ENCODE data around the gene FANCG. TPM values are rescaled to one million over a fixed set of nuclear protein-coding genes. Genes with fewer than 3 reads are reported as not detected.
A peak's percentile ranks its signal among the peaks of the same experiment; 100 is the strongest.

FANCG gene
- total RNA-seq, 1 experiment from 2014 or later: 108 TPM

GRCh38 chr9:35111001-35111933 lies 31.5 kb upstream of the FANCG start:
- Mint-ChIP-seq H3K36me3 (no peaks in the 10 kb centered on the region), H3K27ac (no peak overlapping the region), H3K9me3 (no peaks in the 10 kb centered on the region), H3K4me3 (peak overlapping the region; percentile 71), H3K4me1 (peaks cover 28% of the 10 kb centered on the region), H3K27me3 (ENCODE audit: low read depth) (no peaks in the 10 kb centered on the region)
- CTCF ChIA-PET: interaction anchor here (1.2 to 2.0 kb wide), 9 partner anchors 8 to 585 kb away, joined by 3 to 12 read pairs (median 6); partner anchors contain the start of genes PIGO and STOML2
- POLR2A ChIA-PET: interaction anchor here (1.1 to 1.8 kb wide), 4 partner anchors 8 to 578 kb away, joined by 3 to 5 read pairs (median 4); partner anchors contain the start of genes FANCG and STOML2
- peak; percentile 99 for DNase-seq (ENCODE audit: low spot score)
- TF ChIP-seq, protein P1, sequence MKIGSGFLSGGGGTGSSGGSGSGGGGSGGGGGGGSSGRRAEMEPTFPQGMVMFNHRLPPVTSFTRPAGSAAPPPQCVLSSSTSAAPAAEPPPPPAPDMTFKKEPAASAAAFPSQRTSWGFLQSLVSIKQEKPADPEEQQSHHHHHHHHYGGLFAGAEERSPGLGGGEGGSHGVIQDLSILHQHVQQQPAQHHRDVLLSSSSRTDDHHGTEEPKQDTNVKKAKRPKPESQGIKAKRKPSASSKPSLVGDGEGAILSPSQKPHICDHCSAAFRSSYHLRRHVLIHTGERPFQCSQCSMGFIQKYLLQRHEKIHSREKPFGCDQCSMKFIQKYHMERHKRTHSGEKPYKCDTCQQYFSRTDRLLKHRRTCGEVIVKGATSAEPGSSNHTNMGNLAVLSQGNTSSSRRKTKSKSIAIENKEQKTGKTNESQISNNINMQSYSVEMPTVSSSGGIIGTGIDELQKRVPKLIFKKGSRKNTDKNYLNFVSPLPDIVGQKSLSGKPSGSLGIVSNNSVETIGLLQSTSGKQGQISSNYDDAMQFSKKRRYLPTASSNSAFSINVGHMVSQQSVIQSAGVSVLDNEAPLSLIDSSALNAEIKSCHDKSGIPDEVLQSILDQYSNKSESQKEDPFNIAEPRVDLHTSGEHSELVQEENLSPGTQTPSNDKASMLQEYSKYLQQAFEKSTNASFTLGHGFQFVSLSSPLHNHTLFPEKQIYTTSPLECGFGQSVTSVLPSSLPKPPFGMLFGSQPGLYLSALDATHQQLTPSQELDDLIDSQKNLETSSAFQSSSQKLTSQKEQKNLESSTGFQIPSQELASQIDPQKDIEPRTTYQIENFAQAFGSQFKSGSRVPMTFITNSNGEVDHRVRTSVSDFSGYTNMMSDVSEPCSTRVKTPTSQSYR (CRISPR knock-in tag; IDR thresholded peaks at IDR 0.05): no peak
- TF ChIP-seq FOXK1 (CRISPR knock-in tag; IDR thresholded peaks at IDR 0.05): 0 out of 2 replicates have a peak, but pooled peaks have one; percentile 19
- TF ChIP-seq SP1 (CRISPR knock-in tag; conservative IDR thresholded peaks at IDR 0.05): peak; percentile 92
- TF ChIP-seq GABPB1 (CRISPR knock-in tag; IDR thresholded peaks at IDR 0.05): no peak
- peak; percentile 64 for ATAC-seq

DNA sequence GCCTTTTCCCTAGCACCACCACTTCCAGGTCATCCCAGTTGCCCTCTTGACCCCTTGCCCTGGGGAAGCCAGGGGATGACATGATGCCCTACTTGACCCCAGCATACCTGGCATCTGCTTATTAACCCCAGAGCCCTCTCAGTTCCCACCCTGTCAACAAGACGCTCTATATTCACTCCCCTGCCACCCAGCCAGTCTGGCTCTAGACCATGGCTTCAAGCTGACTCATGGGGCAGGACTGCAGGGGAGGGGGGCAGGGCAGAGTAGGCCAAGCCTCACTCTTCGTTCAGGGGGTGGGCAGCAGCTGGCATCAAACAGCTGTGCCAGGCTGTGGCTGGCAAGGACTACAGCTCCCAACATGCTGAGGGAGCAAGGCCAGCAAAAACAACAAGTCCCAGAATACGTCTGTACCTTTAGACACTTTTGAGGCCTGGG lies 30.6 kb upstream of the FANCG start:
- POLR2A ChIA-PET: interaction anchor here (1.1 kb wide), 1 partner anchor 8 kb away, joined by 3 read pairs; no protein-coding TSS in a partner anchor
- H3K4me1 Mint-ChIP-seq: peaks cover 27% of the 10 kb centered on the region
- no peak for ATAC-seq
- peak overlapping the region; percentile 71 for H3K4me3 Mint-ChIP-seq
- no peaks in the 10 kb centered on the region; the same call in 1 of the 2 replicates for H3K36me3 Mint-ChIP-seq
- DNase-seq (ENCODE audit: low spot score): no peak
- TF ChIP-seq ZNF416 (CRISPR knock-in tag; IDR thresholded peaks at IDR 0.05): no peak
- no peak for TF ChIP-seq ERG (CRISPR knock-in tag; IDR thresholded peaks at IDR 0.05)
- no peak for TF ChIP-seq KAT7 (CRISPR knock-in tag; IDR thresholded peaks at IDR 0.05; ENCODE audit: borderline replicate concordance)
- no peak for TF ChIP-seq ESRRA (CRISPR knock-in tag; IDR thresholded peaks at IDR 0.05; ENCODE audit: borderline replicate concordance)
- TF ChIP-seq, protein P2, sequence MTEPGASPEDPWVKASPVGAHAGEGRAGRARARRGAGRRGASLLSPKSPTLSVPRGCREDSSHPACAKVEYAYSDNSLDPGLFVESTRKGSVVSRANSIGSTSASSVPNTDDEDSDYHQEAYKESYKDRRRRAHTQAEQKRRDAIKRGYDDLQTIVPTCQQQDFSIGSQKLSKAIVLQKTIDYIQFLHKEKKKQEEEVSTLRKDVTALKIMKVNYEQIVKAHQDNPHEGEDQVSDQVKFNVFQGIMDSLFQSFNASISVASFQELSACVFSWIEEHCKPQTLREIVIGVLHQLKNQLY (CRISPR knock-in tag; IDR thresholded peaks at IDR 0.05): no peak
- no peak for TF ChIP-seq RORB (CRISPR knock-in tag; IDR thresholded peaks at IDR 0.05)
- no peak for TF ChIP-seq PRRX2 (CRISPR knock-in tag; IDR thresholded peaks at IDR 0.05)
- no peak for TF ChIP-seq MXD4 (CRISPR knock-in tag; IDR thresholded peaks at IDR 0.05; ENCODE audit: borderline replicate concordance)
- no peak for TF ChIP-seq USF2 (CRISPR knock-in tag; IDR thresholded peaks at IDR 0.05)
- no peak for TF ChIP-seq ZNF317 (CRISPR knock-in tag; IDR thresholded peaks at IDR 0.05; ENCODE audit: borderline replicate concordance, low read depth)
- no peak for TF ChIP-seq SOX15 (CRISPR knock-in tag; IDR thresholded peaks at IDR 0.05)
- no peak overlapping the region for H3K27ac Mint-ChIP-seq
- CTCF ChIA-PET: interaction anchor here (1.5 kb wide), 1 partner anchor 149 kb away, joined by 7 read pairs; no protein-coding TSS in a partner anchor
- H3K9me3 Mint-ChIP-seq: no peaks in the 10 kb centered on the region
- H3K27me3 Mint-ChIP-seq (ENCODE audit: low read depth): no peaks in the 10 kb centered on the region

Data from WTC11 (cell line).